Endothelial cell of umbilical vein (primary cell): ENCODE measurements around the gene MBOAT2. TPM values are rescaled to one million over a fixed set of nuclear protein-coding genes. Genes with fewer than 3 reads are reported as not detected.

Experiments
- BruUV-seq: library from RNA; stranded (reverse); fragments of 400-500 nt; replicated peaks from 2 replicates; lab custom pipeline; 2021; lab: Mats Ljungman, UMichigan
- CTCF ChIA-PET: fragments of 300-600, 350-600 bp; sonication (Branson Sonifier 250); formaldehyde crosslinking; loops from one replicate; lab custom pipeline; 2021; ENCODE audit warnings: antibody characterized with exemption, inconsistent platforms; lab: Charles Lee
- POLR2A ChIA-PET: fragments of 300-600, 350-600 bp; sonication (Branson Sonifier 250); formaldehyde crosslinking; loops from one replicate; lab custom pipeline; 2021; ENCODE audit warnings: antibody characterized with exemption, inconsistent platforms; lab: Charles Lee
- DNase-seq: peaks from one replicate; pipeline ENCODE4 v3.0.0-alpha.2; 2011; ENCODE audit warnings: low read depth, low spot score
- FAIRE-seq: peaks from 2 replicates; lab custom pipeline; 2011; peaks lifted over from hg19 to GRCh38; lab: Jason Lieb, UNC
- H2AFZ ChIP-seq: 2 replicates; pipeline ENCODE4 v1.6.0; 2012; ENCODE audit warnings: low read depth, low read length, control low read depth, inconsistent platforms
- H3K27ac ChIP-seq: 2 replicates; pipeline ENCODE4 v1.5.1; 2011; ENCODE audit warnings: low read depth, mild to moderate bottlenecking, control low read depth, low read length, moderate library complexity; ENCODE audit not compliant: insufficient read depth
- H3K27me3 ChIP-seq, 2 experiments: 2 replicates each; pipeline versions ENCODE4 v1.6.0 to v1.6.1; 2011; ENCODE audit warnings: low read length in 2 of 2, mixed read lengths in 1 of 2; ENCODE audit not compliant: control insufficient read depth in 2 of 2, insufficient read depth in 2 of 2
- H3K36me3 ChIP-seq, 2 experiments: 2 replicates in 1 of 2; 3 replicates in 1 of 2; pipeline ENCODE4 v1.5.1; 2011; ENCODE audit warnings: low read length in 2 of 2, mild to moderate bottlenecking in 1 of 2, moderate library complexity in 1 of 2; ENCODE audit not compliant: control insufficient read depth in 2 of 2, insufficient read depth in 2 of 2; ENCODE audit errors: extremely low read depth in 1 of 2
- H3K4me1 ChIP-seq: 3 replicates; pipeline ENCODE4 v1.5.1; 2011; ENCODE audit warnings: mild to moderate bottlenecking, low read length; ENCODE audit not compliant: control insufficient read depth, insufficient read depth; ENCODE audit errors: extremely low read depth
- H3K4me2 ChIP-seq: 2 replicates; pipeline ENCODE4 v1.6.1; 2011; ENCODE audit warnings: low read length, control low read depth, mixed read lengths; ENCODE audit not compliant: insufficient read depth
- H3K4me3 ChIP-seq, 3 experiments: fragments of 200-600 bp in 1 of 3; sonication (generic), shearing (Covaris generic) in 1 of 3; replicated peaks in 1 of 3; 2 replicates each; pipeline ENCODE4 v1.5.1; 2011 to 2016; ENCODE audit warnings: control low read depth in 3 of 3, low read length in 3 of 3, mild to moderate bottlenecking in 2 of 3, inconsistent platforms in 1 of 3, low read depth in 1 of 3, moderate library complexity in 1 of 3; ENCODE audit not compliant: insufficient read depth in 1 of 3
- H3K79me2 ChIP-seq: 2 replicates; pipeline ENCODE4 v1.6.0; 2012; ENCODE audit warnings: low read length, inconsistent platforms; ENCODE audit not compliant: control insufficient read depth, insufficient read depth
- H3K9ac ChIP-seq: replicated peaks from 2 replicates; pipeline ENCODE3; 2011; ENCODE audit warnings: low read length, control low read depth; ENCODE audit not compliant: insufficient read depth; ENCODE audit errors: extremely low read depth
- H3K9me1 ChIP-seq: replicated peaks from 3 replicates; pipeline ENCODE4 v1.6.0; 2011; ENCODE audit warnings: mild to moderate bottlenecking, low read length; ENCODE audit not compliant: control insufficient read depth, insufficient read depth; ENCODE audit errors: extremely low read depth
- H3K9me3 ChIP-seq: replicated peaks from 2 replicates; pipeline ENCODE4 v1.5.1; 2012; ENCODE audit warnings: low read length, inconsistent platforms; ENCODE audit not compliant: control insufficient read depth, insufficient read depth
- H4K20me1 ChIP-seq: replicated peaks from 2 replicates; pipeline ENCODE3; 2011; ENCODE audit warnings: mild to moderate bottlenecking, low read length; ENCODE audit not compliant: control insufficient read depth, insufficient read depth; ENCODE audit errors: extremely low read depth
- EZH2 ChIP-seq: IDR thresholded peaks from 2 replicates; pipeline ENCODE4 v1.6.1; 2012; ENCODE audit warnings: borderline replicate concordance, low read depth, mild to moderate bottlenecking, moderate library complexity, low read length, inconsistent platforms; ENCODE audit not compliant: severe bottlenecking
- FOS ChIP-seq: IDR thresholded peaks from 2 replicates; pipeline ENCODE4 v1.6.1; 2011; ENCODE audit warnings: mild to moderate bottlenecking, low read length, moderate library complexity, borderline replicate concordance; ENCODE audit not compliant: insufficient read depth
- GATA2 ChIP-seq: IDR thresholded peaks from 2 replicates; pipeline ENCODE4 v1.7.0; 2011; ENCODE audit warnings: low read depth, mild to moderate bottlenecking, moderate library complexity, mixed read lengths, low read length; ENCODE audit not compliant: insufficient read length, insufficient read depth
- JUN ChIP-seq: IDR thresholded peaks from 2 replicates; pipeline ENCODE4 v1.6.1; 2011; ENCODE audit warnings: borderline replicate concordance, low read depth; ENCODE audit not compliant: insufficient read length, insufficient read depth
- MYC ChIP-seq: IDR thresholded peaks from one replicate; pipeline ENCODE4 v1.6.1; 2011; ENCODE audit warnings: mild to moderate bottlenecking, low read depth, low read length
- POLR2A ChIP-seq: IDR thresholded peaks from 2 replicates; pipeline ENCODE4 v1.6.1; 2012; ENCODE audit warnings: low read depth, mild to moderate bottlenecking, control low read depth, low read length
- dilution Hi-C: fragments of 300-500 bp; cut with MboI; formaldehyde crosslinking; loops from one replicate; pipeline ENCODE4 v1.15.0; 2019; ENCODE audit warnings: low sequenced_read_pairs; ENCODE audit not compliant: extremely low pct_ligation_motif_present
- intact Hi-C: fragments of 100-400 bp; cut with micrococcal nuclease; formaldehyde crosslinking; loops from one replicate; pipeline ENCODE4 v1.10.0; 2022
- polyA plus RNA-seq, 4 experiments: library from polyadenylated mRNA; depleted of rRNA in 3 of 4; stranded (reverse) in 3 of 4; unstranded in 1 of 4; fragments of >200 nt; gene quantifications; 2 replicates each; pipeline versions ENCODE4 v1.2.1 to v1.2.3, GENCODE V29; 2011 to 2012; ENCODE audit warnings: missing spikeins in 1 of 4
- total RNA-seq: library from RNA; stranded (reverse); gene quantifications from 2 replicates; pipeline ENCODE4 v1.2.3, GENCODE V29; 2021
- TF ChIP-seq, protein P1 (sequence below), 2 donors: IDR thresholded peaks; 1 replicate in 1 of 2; 2 replicates in 1 of 2; pipeline ENCODE4 v1.5.1; 2011; ENCODE audit warnings: low read length in 2 of 2, mild to moderate bottlenecking in 2 of 2, moderate library complexity in 2 of 2, control low read depth in 1 of 2, inconsistent platforms in 1 of 2, low read depth in 1 of 2; ENCODE audit not compliant: insufficient read depth in 1 of 2; ENCODE audit errors: extremely low read depth in 1 of 2

MBOAT2 gene
- total and polyA plus RNA-seq, 2 donors (not counting 3 experiments of a cell fraction or from before 2014, with no cell fraction given) = 10.9 to 22.1 TPM

DNA sequence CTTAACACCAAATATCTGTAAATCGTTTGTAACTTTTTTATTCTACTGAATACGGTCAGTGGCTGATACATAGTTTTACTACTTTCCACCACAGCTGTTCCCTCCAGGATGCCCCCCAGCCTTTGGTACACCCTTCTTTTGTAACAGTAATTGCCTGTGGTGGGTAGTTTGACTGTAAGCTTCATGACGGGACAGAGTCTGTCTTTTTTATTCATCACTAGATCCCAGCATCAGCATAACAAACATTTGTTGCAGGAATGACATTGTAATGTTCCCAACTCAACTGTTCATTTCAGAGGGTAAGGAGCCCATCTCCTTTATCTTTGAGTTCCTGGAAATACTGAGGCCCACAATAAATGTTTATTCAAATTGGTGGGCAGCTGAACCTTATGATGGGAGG, 67.5 kb downstream of the MBOAT2 start:
- H3K79me2 ChIP-seq = no peaks in the 10 kb centered on the region
- no peak overlapping the region for H2AFZ ChIP-seq
- ChIA-PET CTCF (no interaction called here), POLR2A (interaction anchor here (0.7 kb wide), 1 partner anchor 29 kb away, joined by 3 read pairs; no protein-coding TSS in a partner anchor)
- no peak for DNase-seq
- intact Hi-C loops = no loop called here
- H3K9me1 ChIP-seq = peaks cover 3% of the 10 kb centered on the region
- no peaks in the 10 kb centered on the region for H4K20me1 ChIP-seq
- no peaks in the 10 kb centered on the region for H3K27me3 ChIP-seq
- no peaks in the 10 kb centered on the region for H3K9me3 ChIP-seq
- no peaks in the 10 kb centered on the region for H3K36me3 ChIP-seq
- no peak for FAIRE-seq
- H3K4me1 ChIP-seq = no peaks in the 10 kb centered on the region
- dilution Hi-C loops = no loop called here
- no peak overlapping the region for H3K27ac ChIP-seq
- H3K9ac ChIP-seq = no peak overlapping the region
- H3K4me2 ChIP-seq = no peak overlapping the region
- H3K4me3 ChIP-seq = no peak overlapping the region
- TF ChIP-seq MYC = no peak
- TF ChIP-seq JUN = no peak
- TF ChIP-seq FOS = no peak
- TF ChIP-seq, protein P1, sequence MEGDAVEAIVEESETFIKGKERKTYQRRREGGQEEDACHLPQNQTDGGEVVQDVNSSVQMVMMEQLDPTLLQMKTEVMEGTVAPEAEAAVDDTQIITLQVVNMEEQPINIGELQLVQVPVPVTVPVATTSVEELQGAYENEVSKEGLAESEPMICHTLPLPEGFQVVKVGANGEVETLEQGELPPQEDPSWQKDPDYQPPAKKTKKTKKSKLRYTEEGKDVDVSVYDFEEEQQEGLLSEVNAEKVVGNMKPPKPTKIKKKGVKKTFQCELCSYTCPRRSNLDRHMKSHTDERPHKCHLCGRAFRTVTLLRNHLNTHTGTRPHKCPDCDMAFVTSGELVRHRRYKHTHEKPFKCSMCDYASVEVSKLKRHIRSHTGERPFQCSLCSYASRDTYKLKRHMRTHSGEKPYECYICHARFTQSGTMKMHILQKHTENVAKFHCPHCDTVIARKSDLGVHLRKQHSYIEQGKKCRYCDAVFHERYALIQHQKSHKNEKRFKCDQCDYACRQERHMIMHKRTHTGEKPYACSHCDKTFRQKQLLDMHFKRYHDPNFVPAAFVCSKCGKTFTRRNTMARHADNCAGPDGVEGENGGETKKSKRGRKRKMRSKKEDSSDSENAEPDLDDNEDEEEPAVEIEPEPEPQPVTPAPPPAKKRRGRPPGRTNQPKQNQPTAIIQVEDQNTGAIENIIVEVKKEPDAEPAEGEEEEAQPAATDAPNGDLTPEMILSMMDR (IDR thresholded peaks at IDR 0.05; ENCODE audit: extremely low read depth in 1 of 2, insufficient read depth in 1 of 2, low read depth in 1 of 2, low read length in 2 of 2) = no peak
- TF ChIP-seq POLR2A = no peak
- no peak for TF ChIP-seq GATA2
- no peak for TF ChIP-seq EZH2
- BruUV-seq = no TSS peak
